ENCODE measurements around the gene ARHGEF2. TPM values are rescaled to one million over a fixed set of nuclear protein-coding genes. Genes with fewer than 3 reads are reported as not detected.

The ARHGEF2 gene
- total and polyA plus RNA-seq, 9 of the 15 experiments (the other 6 are each of a cell fraction or from before 2014, with no cell fraction given), result 7.1 to 162 (median 62.2) TPM

DNA sequence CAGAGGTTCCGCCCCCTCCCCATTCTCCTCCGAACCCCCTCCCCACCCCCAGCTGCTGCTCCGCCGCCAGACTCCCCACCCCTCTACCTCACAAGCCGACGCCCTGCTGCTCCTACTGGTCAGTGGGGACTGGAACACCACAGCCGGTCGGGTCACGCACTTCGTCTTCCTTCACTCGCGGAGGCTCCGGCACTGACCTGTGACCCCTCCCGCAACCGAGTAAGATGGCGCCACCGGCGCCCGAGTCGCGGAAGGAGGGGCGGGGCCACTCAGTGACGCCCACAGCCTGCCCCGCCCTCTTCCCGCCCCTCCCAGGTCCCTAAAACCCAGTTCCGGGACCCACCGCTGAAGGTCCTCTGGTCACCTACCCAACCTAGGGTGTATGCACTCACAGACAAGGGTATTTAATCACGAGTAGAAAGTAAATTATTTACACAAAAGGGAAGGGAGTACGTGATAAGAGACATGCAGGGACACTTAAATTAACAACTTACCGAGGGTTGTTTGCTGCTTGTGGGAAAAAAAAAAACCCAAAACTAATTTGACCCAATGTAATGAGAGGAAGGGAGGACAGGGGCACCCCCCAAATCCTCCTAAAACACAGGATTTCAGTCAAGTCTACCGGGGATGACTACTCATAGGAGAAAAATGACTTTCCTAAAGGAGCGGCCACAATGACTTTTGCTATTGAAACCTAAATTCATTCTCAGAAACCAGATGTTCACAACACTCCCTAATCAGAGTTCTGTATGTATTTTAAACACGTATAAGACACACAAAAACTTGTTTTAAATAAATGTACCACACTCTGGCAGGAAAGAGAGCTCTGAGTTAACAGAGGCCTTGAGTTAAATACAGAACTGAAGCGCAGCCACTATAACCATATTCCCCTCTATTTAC lies 66.9 kb downstream of the ARHGEF2 start, which contains the start of gene RIT1 (continued):
- TF ChIP-seq PHF8 (IDR thresholded peaks at IDR 0.05; ENCODE audit: borderline replicate concordance, low read length), result peak; percentile 60; the same call in 1 of the 2 replicates
- 0 out of 2 replicates have a peak, but pooled peaks have one; percentile 70 for TF ChIP-seq RHOXF2B (CRISPR knock-in tag; conservative IDR thresholded peaks at IDR 0.05)
- TF ChIP-seq MYC (IDR thresholded peaks at IDR 0.05; ENCODE audit: low read depth, low read length), result no peak
- TF ChIP-seq MYC (CRISPR knock-in tag; IDR thresholded peaks at IDR 0.05; ENCODE audit: borderline replicate concordance, low read depth), result no peak
- TF ChIP-seq HMGN3 (IDR thresholded peaks at IDR 0.05; ENCODE audit: borderline replicate concordance, extremely low read depth, insufficient read length, low read depth, low read length), result peak; percentile 82
- peak; percentile 27; the same call in 1 of the 2 replicates for TF ChIP-seq ESRRA (IDR thresholded peaks at IDR 0.05; ENCODE audit: borderline replicate concordance, low read depth)
- no peak for TF ChIP-seq MXD1 (CRISPR knock-in tag; IDR thresholded peaks at IDR 0.05; ENCODE audit: borderline replicate concordance, poor library complexity, severe bottlenecking)
- TF ChIP-seq ETS1 (conservative IDR thresholded peaks at IDR 0.05; ENCODE audit: control insufficient read depth, low read depth, low read length), result 0 out of 2 replicates have a peak, but pooled peaks have one; percentile 59
- TF ChIP-seq MCM7 (IDR thresholded peaks at IDR 0.05), result no peak
- peak; percentile 64 for TF ChIP-seq TAF1 (IDR thresholded peaks at IDR 0.05; ENCODE audit: control insufficient read depth, extremely low read depth, insufficient read depth, low read length, severe bottlenecking)
- 0 out of 4 replicates have a peak, but pooled peaks of 1 of the 2 experiments have one; percentile 5 for TF ChIP-seq RCOR1 (IDR thresholded peaks at IDR 0.05; ENCODE audit: borderline replicate concordance in 1 of 2, low read depth in 2 of 2, low read length in 2 of 2)
- peak; percentile 50; the same call in 1 of the 2 replicates for TF ChIP-seq POLR2A (conservative IDR thresholded peaks at IDR 0.05)
- peak; percentile 70 to 88 for TF ChIP-seq MAZ (CRISPR knock-in tag; conservative IDR thresholded peaks at IDR 0.05 in 1 of 2, IDR thresholded peaks at IDR 0.05 in 1 of 2)
- peak; percentile 98 for TF ChIP-seq POLR2AphosphoS2 (IDR thresholded peaks at IDR 0.05; ENCODE audit: low read length)
- TF ChIP-seq SUPT5H (IDR thresholded peaks at IDR 0.05), result peak; percentile 45
- TF ChIP-seq ZNF766 (CRISPR knock-in tag; conservative IDR thresholded peaks at IDR 0.05), result 0 out of 2 replicates have a peak, but pooled peaks have one; percentile 34
- no peak for TF ChIP-seq NR2F6 (CRISPR knock-in tag; IDR thresholded peaks at IDR 0.05)
- TF ChIP-seq MYNN (IDR thresholded peaks at IDR 0.05), result peak; percentile 60
- TF ChIP-seq MYNN (CRISPR knock-in tag; IDR thresholded peaks at IDR 0.05), result no peak
- TF ChIP-seq EP400 (IDR thresholded peaks at IDR 0.05), result peak; percentile 44
- 0 out of 2 replicates have a peak, but pooled peaks have one; percentile 46 for TF ChIP-seq GABPA (tag; conservative IDR thresholded peaks at IDR 0.05; ENCODE audit: low read depth)
- TF ChIP-seq POLR2G (IDR thresholded peaks at IDR 0.05; ENCODE audit: low read depth, low read length), result peak; percentile 93
- TF ChIP-seq RBM22 (IDR thresholded peaks at IDR 0.05; ENCODE audit: low read depth, low read length, poor library complexity, severe bottlenecking), result peak; percentile 77
- peak; percentile 54 for TF ChIP-seq KDM5B (IDR thresholded peaks at IDR 0.05; ENCODE audit: insufficient replicate concordance, low read depth, low read length)
- peak; percentile 77 for TF ChIP-seq ELF1 (tag; IDR thresholded peaks at IDR 0.05)
- TF ChIP-seq HMBOX1 (IDR thresholded peaks at IDR 0.05), result peak; percentile 21; the same call in 1 of the 2 replicates

All from K562 (cell line).